Hepatocyte (in vitro differentiated cells): ENCODE results near the gene KRTAP9-1. TPM values are rescaled to one million over a fixed set of nuclear protein-coding genes. Genes with fewer than 3 reads are reported as not detected.
"Not testable (repeated sequence)": the region's sequence is repeated elsewhere in the genome, so short reads cannot be mapped to it uniquely, and the experiment has no call there.

ENCODE experiments used
- DNase-seq: peaks from one replicate; pipeline ENCODE4 v3.0.0-alpha.2; 2016; ENCODE audit warnings: low spot score
- H2AFZ ChIP-seq: fragments of 200-600 bp; sonication (generic); 2 replicates; pipeline ENCODE4 v1.6.0; 2016; ENCODE audit warnings: antibody characterized with exemption, mild to moderate bottlenecking
- H3K27ac ChIP-seq: fragments of 200-600 bp; sonication (generic); 2 replicates; pipeline ENCODE4 v1.5.1; 2016; ENCODE audit warnings: mild to moderate bottlenecking
- H3K27me3 ChIP-seq: fragments of 200-600 bp; sonication (generic); 2 replicates; pipeline ENCODE4 v1.6.1; 2016
- H3K36me3 ChIP-seq: fragments of 200-600 bp; sonication (generic); replicated peaks from 2 replicates; pipeline ENCODE4 v1.5.1; 2016; ENCODE audit warnings: low read depth; ENCODE audit not compliant: insufficient read depth
- H3K4me1 ChIP-seq: fragments of 200-600 bp; sonication (generic); 2 replicates; pipeline ENCODE4 v1.5.1; 2016; ENCODE audit warnings: mild to moderate bottlenecking, moderate library complexity; ENCODE audit not compliant: insufficient read depth
- H3K4me2 ChIP-seq: fragments of 200-600 bp; sonication (generic); 2 replicates; pipeline ENCODE4 v1.6.0; 2016
- H3K4me3 ChIP-seq: fragments of 200-600 bp; sonication (generic); 2 replicates; pipeline ENCODE4 v1.5.1; 2016; ENCODE audit warnings: mild to moderate bottlenecking
- H3K79me2 ChIP-seq: fragments of 200-600 bp; sonication (generic); 2 replicates; pipeline ENCODE4 v1.6.0; 2017; ENCODE audit warnings: mild to moderate bottlenecking
- H3K9me2 ChIP-seq: fragments of 200-600 bp; sonication (generic); replicated peaks from 2 replicates; pipeline ENCODE4 v1.6.0; 2017; ENCODE audit warnings: mild to moderate bottlenecking; ENCODE audit not compliant: insufficient read depth
- H3K9me3 ChIP-seq: fragments of 200-600 bp; sonication (generic); 2 replicates; pipeline ENCODE4 v1.5.1; 2016; ENCODE audit warnings: low read depth, mild to moderate bottlenecking
- H4K20me1 ChIP-seq: fragments of 200-600 bp; sonication (generic); 2 replicates; pipeline ENCODE4 v1.6.0; 2016; ENCODE audit warnings: mild to moderate bottlenecking; ENCODE audit not compliant: insufficient read depth, poor library complexity, severe bottlenecking
- CTCF ChIP-seq: fragments of 200-600 bp; sonication (generic); IDR thresholded peaks from 2 replicates; pipeline ENCODE4 v1.5.1; 2016; ENCODE audit warnings: antibody characterized with exemption, mild to moderate bottlenecking; ENCODE audit not compliant: poor library complexity
- EZH2 ChIP-seq: fragments of 200-600 bp; sonication (generic); IDR thresholded peaks from 2 replicates; pipeline ENCODE4 v1.6.1; 2016; ENCODE audit warnings: antibody characterized with exemption, mild to moderate bottlenecking, borderline replicate concordance
- EZH2phosphoT487 ChIP-seq: fragments of 200-600 bp; sonication (generic); IDR thresholded peaks from one replicate; pipeline ENCODE4 v1.6.1; 2018; ENCODE audit warnings: antibody characterized with exemption, mild to moderate bottlenecking, low read depth, moderate library complexity; ENCODE audit not compliant: unreplicated experiment, severe bottlenecking
- WGBS: methylation state at CpG from one replicate; pipeline ENCODE4 v1.1.6; 2016; ENCODE audit warnings: low lambda C conversion rate; ENCODE audit errors: missing lambda C conversion rate; 5-methylcytosine and 5-hydroxymethylcytosine counted together
- polyA plus RNA-seq: library from polyadenylated mRNA; unstranded; fragments of >200 nt; fragmentation: Nextera tagmentation; extraction: Ambion mirVana; gene quantifications from 2 replicates; pipeline ENCODE4 v1.2.1, GENCODE V29; 2016
- total RNA-seq: library from RNA; depleted of rRNA; stranded (reverse); fragments of >200 nt; gene quantifications from 2 replicates; pipeline ENCODE4 v1.2.3, GENCODE V29; 2014

The KRTAP9-1 gene
- not detected in 2 replicates for total RNA-seq
- polyA plus RNA-seq = not detected in 2 replicates

GRCh38 chr17:41189837-41190318 is at the start of gene KRTAP9-1:
TSS of gene KRTAP9-1 (plus strand) at chr17:41189887. CDS start at chr17:41189887, 0 bp downstream.
- not testable (repeated sequence) for H3K9me2 ChIP-seq, H3K36me3 ChIP-seq, H3K4me3 ChIP-seq, H4K20me1 ChIP-seq, H2AFZ ChIP-seq, DNase-seq, H3K9me3 ChIP-seq, H3K4me2 ChIP-seq, H3K4me1 ChIP-seq, H3K27ac ChIP-seq, H3K79me2 ChIP-seq
- 69% methylated on average over 1 of the region's 1 CpG for WGBS
- peaks cover 15% of the 10 kb centered on the region for H3K27me3 ChIP-seq

GRCh38 chr17:41140360-41141131 is 49.1 kb upstream of the KRTAP9-1 start, which contains the start of gene KRTAP4-6:
TSS of gene KRTAP4-6 (minus strand) at chr17:41140544. CDS start at chr17:41140487, 57 bp downstream.
- Histone ChIP-seq H3K9me2 (no peaks in the 10 kb centered on the region), H4K20me1 (no peaks in the 10 kb centered on the region), H3K4me2 (no peak within 1 kb of the TSS), H3K36me3 (no peaks in the 10 kb centered on the region), H3K79me2 (no peaks in the 10 kb centered on the region), H3K9me3 (no peaks in the 10 kb centered on the region), H3K4me1 (no peaks in the 10 kb centered on the region), H2AFZ (no peak within 1 kb of the TSS), H3K27ac (no peak within 1 kb of the TSS), H3K27me3 (no peaks in the 10 kb centered on the region), H3K4me3 (no peak within 1 kb of the TSS)
- TF ChIP-seq EZH2phosphoT487 (no peak), EZH2 (no peak), CTCF (no peak)
- no peak for DNase-seq
- 83% methylated on average over 6 of the region's 6 CpGs for WGBS

- Histone ChIP-seq H4K20me1 (no peaks in the 10 kb centered on the region), H3K4me2 (no peak overlapping the region), H3K79me2 (no peaks in the 10 kb centered on the region), H3K9me3 (no peaks in the 10 kb centered on the region), H3K36me3 (no peaks in the 10 kb centered on the region), H3K27me3 (no peaks in the 10 kb centered on the region), H3K4me1 (no peaks in the 10 kb centered on the region), H3K9me2 (no peaks in the 10 kb centered on the region), H3K27ac (no peak overlapping the region), H3K4me3 (no peak overlapping the region), H2AFZ (no peak overlapping the region)
- TF ChIP-seq CTCF = no peak
- TF ChIP-seq EZH2phosphoT487 = no peak
- TF ChIP-seq EZH2 = no peak
- DNase-seq = no peak
These were observed 48.3 kb upstream of the KRTAP9-1 start for GRCh38 chr17:41141361-41141760.

- no peak overlapping the region for H3K4me3 ChIP-seq
- no peak for TF ChIP-seq EZH2
- no peak for TF ChIP-seq CTCF
- no peak for TF ChIP-seq EZH2phosphoT487
- H4K20me1 ChIP-seq = no peaks in the 10 kb centered on the region
- no peaks in the 10 kb centered on the region for H3K36me3 ChIP-seq
- 95% methylated on average over 1 of the region's 1 CpG for WGBS
- H3K79me2 ChIP-seq = no peaks in the 10 kb centered on the region
- H3K27ac ChIP-seq = no peak overlapping the region
- DNase-seq = no peak
- no peak overlapping the region for H2AFZ ChIP-seq
- no peaks in the 10 kb centered on the region for H3K27me3 ChIP-seq
- H3K4me2 ChIP-seq = no peak overlapping the region
- H3K9me3 ChIP-seq = no peaks in the 10 kb centered on the region
- no peaks in the 10 kb centered on the region for H3K4me1 ChIP-seq
- H3K9me2 ChIP-seq = no peaks in the 10 kb centered on the region
These were observed 44.8 kb upstream of the KRTAP9-1 start for GRCh38 chr17:41144846-41145245.
